ENCODE results near the gene WIZ. TPM values are rescaled to one million over a fixed set of nuclear protein-coding genes. Genes with fewer than 3 reads are reported as not detected.

WIZ gene
- total and polyA plus RNA-seq, 4 donors, result 8.0 to 41.4 (median 30.7) TPM

DNA sequence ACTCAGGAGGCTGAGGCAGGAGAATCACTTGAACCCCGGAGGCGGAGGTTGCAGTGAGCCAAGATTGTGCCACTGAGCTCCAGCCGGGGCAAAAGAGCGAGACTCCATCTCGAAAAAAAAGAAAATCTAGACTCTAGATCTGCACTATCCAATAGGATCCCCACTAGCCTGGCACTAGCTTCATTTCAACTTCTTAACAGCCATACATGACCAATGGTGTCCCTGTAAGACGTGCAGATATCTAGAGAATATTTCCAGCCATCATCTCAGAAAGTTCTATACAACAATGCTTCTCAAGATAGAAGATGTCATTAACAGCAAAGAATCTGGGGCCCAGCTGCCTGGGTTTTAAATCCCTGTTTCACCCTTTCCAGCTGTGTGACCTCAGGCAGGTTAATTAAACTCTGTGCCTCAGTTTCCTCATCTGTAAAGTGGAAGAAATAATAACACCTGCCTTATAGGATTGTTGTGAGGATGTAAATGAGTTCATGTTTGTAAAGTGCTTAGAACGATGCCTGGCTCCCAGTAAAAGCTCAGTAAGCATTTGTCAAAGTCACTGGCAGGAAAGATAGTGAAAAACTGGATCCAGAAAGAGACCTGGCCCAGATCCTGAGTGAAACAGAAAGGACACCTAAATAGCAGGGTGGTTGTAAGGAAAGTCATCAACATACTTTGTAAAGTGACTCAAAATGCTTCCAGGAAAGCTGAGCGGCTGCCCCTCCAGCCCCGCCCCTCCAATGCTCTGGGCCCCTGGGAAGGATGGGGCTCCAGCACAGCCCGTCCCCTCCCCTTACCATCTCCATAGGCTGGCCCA, 13.5 kb downstream of the WIZ start:
- intact Hi-C loops (cut with DNase I), result loop anchor here in 1 of 2 donors (5.0 kb wide), 1 partner anchor 259 kb away; no protein-coding TSS in a partner anchor
- H3K9me3 ChIP-seq (ENCODE audit: control insufficient read depth, low read length), result no peaks in the 10 kb centered on the region
- WGBS, 2 donors, result 67 to 69% methylated on average over 10 of the region's 10 CpGs
- DNase-seq, result no peak
- peak overlapping the region in 1 of 2 donors; percentile 34 for H3K27ac ChIP-seq (ENCODE audit: low read depth in 1 of 2, low read length in 2 of 2)
- no peak overlapping the region for H3K4me3 ChIP-seq (ENCODE audit: low read length in 2 of 2)
- ATAC-seq (ENCODE audit: low FRiP score), result no peak
- H3K36me3 ChIP-seq (ENCODE audit: control insufficient read depth in 1 of 2, insufficient read depth in 2 of 2, low read length in 1 of 2), result no peaks in the 10 kb centered on the region
- no peaks in the 10 kb centered on the region for H3K27me3 ChIP-seq (ENCODE audit: control insufficient read depth in 1 of 2, insufficient read depth in 2 of 2, low read length in 1 of 2)
- H3K4me1 ChIP-seq (ENCODE audit: control insufficient read depth in 1 of 2, insufficient read depth in 2 of 2, low read length in 2 of 2), result no peaks in the 10 kb centered on the region

DNA sequence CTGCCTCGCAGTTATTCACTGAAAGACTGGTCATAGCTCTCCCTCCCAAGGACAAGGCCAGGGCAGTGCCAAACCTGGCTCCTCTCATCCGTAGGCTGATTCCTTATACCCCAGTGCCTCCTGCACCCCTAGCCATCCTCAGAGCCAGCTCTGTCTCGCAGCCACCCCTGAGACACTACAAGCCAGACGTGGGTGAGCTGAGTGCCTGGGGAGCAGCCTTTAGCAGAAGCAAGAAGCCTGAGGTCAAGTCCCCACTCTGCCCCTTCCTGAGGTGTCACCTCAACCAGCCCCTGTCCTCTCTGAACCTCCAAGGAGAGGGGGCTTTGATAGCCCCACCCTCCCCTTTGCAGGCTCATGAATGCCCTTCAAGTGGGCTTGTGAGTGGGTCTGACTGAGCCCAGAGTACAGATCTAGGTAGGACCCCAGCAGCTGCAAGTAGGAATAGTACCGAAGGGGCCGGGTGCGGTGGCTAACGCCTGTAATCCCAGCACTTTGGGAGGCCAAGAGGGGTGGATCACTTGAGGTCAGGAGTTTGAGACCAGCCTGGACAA, 16.2 kb downstream of the WIZ start:
- Histone ChIP-seq H3K27me3 (ENCODE audit: control insufficient read depth in 1 of 2, insufficient read depth in 2 of 2, low read length in 1 of 2) (no peaks in the 10 kb centered on the region), H3K27ac (ENCODE audit: low read depth in 1 of 2, low read length in 2 of 2) (peak overlapping the region in 1 of 2 donors; percentile 34), H3K36me3 (ENCODE audit: control insufficient read depth in 1 of 2, insufficient read depth in 2 of 2, low read length in 1 of 2) (no peaks in the 10 kb centered on the region), H3K9me3 (ENCODE audit: control insufficient read depth, low read length) (no peaks in the 10 kb centered on the region), H3K4me1 (ENCODE audit: control insufficient read depth in 1 of 2, insufficient read depth in 2 of 2, low read length in 2 of 2) (no peaks in the 10 kb centered on the region), H3K4me3 (ENCODE audit: low read length in 2 of 2) (no peak overlapping the region)
- DNase-seq (no peak), ATAC-seq (ENCODE audit: low FRiP score) (no peak)
- WGBS, 2 donors, result 48 to 51% methylated on average over 8 of the region's 8 CpGs
- intact Hi-C loops (cut with DNase I), result loop anchor here in 1 of 2 donors (5.0 kb wide), 1 partner anchor 171 kb away; no protein-coding TSS in a partner anchor

DNA sequence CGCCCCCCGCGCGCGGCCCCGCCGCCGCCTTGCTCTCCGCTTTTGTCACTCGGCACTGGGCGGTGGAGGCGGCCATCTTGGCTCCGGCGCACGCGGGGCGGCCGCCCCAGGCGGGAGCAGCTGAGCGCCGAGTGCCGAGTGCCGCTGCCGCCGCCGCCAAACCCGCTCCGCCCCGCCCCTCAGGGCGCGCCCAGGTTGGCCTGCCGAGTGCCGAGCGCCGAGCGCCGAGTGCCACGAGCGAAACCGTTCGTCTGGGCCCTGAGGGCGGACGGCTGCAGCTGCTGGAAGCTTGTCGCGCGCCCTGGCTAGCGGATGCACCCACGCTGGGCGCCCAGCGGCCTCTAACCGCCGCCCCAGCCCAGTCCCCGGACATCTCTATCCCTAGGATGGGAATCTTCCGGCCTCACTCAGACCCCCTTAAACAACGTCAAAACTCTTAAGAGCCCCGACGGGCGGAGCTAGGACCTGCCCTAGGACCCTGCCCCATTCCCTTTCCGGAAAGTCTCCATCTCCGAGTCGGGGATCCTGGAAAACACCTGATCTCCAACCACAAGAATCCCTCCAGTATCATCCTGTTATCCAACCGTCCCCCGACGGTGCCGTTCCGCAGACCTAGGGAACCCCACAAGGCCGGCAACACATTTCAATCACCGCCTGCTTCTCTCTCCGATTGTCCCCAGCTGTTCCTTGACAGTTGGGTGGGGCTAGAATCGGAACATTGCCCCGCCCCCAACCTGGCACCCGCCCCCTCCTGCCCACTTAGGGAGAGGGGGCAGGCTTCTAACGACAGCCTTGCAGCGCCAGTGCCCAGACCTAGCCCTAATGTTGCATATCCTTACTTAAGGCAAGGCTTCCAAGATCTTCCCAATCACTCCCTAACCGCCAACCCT, 16.9 kb downstream of the WIZ start:
- H3K9me3 ChIP-seq (ENCODE audit: control insufficient read depth, low read length), result no peaks in the 10 kb centered on the region
- no peaks in the 10 kb centered on the region for H3K4me1 ChIP-seq (ENCODE audit: control insufficient read depth in 1 of 2, insufficient read depth in 2 of 2, low read length in 2 of 2)
- H3K36me3 ChIP-seq (ENCODE audit: control insufficient read depth in 1 of 2, insufficient read depth in 2 of 2, low read length in 1 of 2), result no peaks in the 10 kb centered on the region
- 0% methylated on average over 53 to 75 of the region's 75 CpGs for WGBS, 2 donors
- DNase-seq (peak; percentile 96 to 98), ATAC-seq (ENCODE audit: low FRiP score) (peak; percentile 96)
- H3K27ac ChIP-seq (ENCODE audit: low read depth in 1 of 2, low read length in 2 of 2), result peak overlapping the region; percentile 10 to 84
- no peaks in the 10 kb centered on the region for H3K27me3 ChIP-seq (ENCODE audit: control insufficient read depth in 1 of 2, insufficient read depth in 2 of 2, low read length in 1 of 2)
- H3K4me3 ChIP-seq (ENCODE audit: low read length in 2 of 2), result peak overlapping the region; percentile 46 to 80
- intact Hi-C loops (cut with DNase I), result loop anchor here in 1 of 2 donors (5.0 kb wide), 1 partner anchor 171 kb away; no protein-coding TSS in a partner anchor

DNA sequence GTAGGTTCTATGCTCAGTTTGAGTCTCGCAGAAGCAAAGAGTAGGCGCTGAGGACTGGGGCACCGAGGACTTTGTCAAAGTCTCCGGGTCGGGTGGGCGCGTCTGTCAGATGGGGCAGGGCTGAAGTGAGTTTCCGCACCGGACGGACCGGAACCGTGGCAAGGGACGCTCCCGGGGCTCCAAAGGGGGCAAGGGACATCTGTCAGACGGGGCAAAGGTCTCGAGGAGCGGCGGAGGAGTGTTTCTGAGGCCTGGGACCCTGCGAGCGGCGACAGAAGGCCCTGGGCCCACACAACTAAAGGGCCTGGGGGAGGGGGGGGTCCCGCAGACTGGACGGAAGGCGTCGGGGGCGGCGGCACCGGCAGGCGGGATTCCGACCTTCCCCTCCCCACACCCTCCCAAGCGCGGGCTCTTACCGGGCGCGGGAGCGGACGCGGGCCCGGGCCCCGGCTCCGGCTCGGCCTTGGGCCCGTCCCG, 17.7 kb downstream of the WIZ start:
- ATAC-seq (ENCODE audit: low FRiP score), result no peak
- intact Hi-C loops (cut with DNase I), result loop anchor here in 1 of 2 donors (5.0 kb wide), 1 partner anchor 170 kb away; no protein-coding TSS in a partner anchor
- peak overlapping the region; percentile 39 to 80 for H3K4me3 ChIP-seq (ENCODE audit: low read length in 2 of 2)
- no peaks in the 10 kb centered on the region for H3K36me3 ChIP-seq (ENCODE audit: control insufficient read depth in 1 of 2, insufficient read depth in 2 of 2, low read length in 1 of 2)
- no peaks in the 10 kb centered on the region for H3K9me3 ChIP-seq (ENCODE audit: control insufficient read depth, low read length)
- DNase-seq, result no peak
- no peak overlapping the region for H3K27ac ChIP-seq (ENCODE audit: low read depth in 1 of 2, low read length in 2 of 2)
- no peaks in the 10 kb centered on the region for H3K27me3 ChIP-seq (ENCODE audit: control insufficient read depth in 1 of 2, insufficient read depth in 2 of 2, low read length in 1 of 2)
- H3K4me1 ChIP-seq (ENCODE audit: control insufficient read depth in 1 of 2, insufficient read depth in 2 of 2, low read length in 2 of 2), result no peaks in the 10 kb centered on the region
- 0% methylated on average over 21 to 44 of the region's 44 CpGs for WGBS, 2 donors

DNA sequence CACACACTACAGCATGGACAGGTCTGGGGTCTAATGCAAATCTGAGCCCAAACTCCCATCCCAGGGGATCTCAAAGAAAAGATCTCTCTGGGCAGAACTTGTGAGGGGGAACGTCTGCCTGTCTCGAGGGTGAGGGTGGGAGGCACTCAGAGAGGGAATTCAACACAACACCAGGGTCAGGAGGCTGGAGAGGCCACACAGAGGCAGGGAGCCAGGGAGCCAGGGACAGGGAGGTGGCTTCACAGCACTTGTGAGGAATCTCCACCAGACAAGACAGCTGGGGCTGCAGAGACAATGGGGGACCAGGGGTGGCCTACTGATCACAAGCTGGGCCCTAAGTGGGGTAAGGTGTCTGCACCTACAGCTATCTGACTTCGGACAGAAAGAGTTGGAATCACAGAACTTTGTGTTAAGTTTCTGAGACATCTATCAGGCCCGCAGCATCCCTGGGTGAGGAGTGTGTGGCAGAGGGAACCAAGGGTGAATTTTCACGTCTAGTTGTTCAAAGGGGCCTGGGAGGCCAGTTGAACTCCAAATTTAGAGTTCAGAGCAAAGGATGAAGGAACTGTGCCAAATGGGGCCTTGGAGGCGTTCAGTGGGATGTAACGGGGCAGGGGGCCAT, 18.2 kb downstream of the WIZ start:
- no peak for DNase-seq
- Histone ChIP-seq H3K4me1 (ENCODE audit: control insufficient read depth in 1 of 2, insufficient read depth in 2 of 2, low read length in 2 of 2) (no peaks in the 10 kb centered on the region), H3K27me3 (ENCODE audit: control insufficient read depth in 1 of 2, insufficient read depth in 2 of 2, low read length in 1 of 2) (no peaks in the 10 kb centered on the region), H3K36me3 (ENCODE audit: control insufficient read depth in 1 of 2, insufficient read depth in 2 of 2, low read length in 1 of 2) (peaks cover 0 to 2% of the 10 kb centered on the region in 2 donors), H3K27ac (ENCODE audit: low read depth in 1 of 2, low read length in 2 of 2) (no peak overlapping the region), H3K9me3 (ENCODE audit: control insufficient read depth, low read length) (no peaks in the 10 kb centered on the region), H3K4me3 (ENCODE audit: low read length in 2 of 2) (peak overlapping the region; percentile 39 to 80)
- WGBS, 2 donors, result 13 to 14% methylated on average over 7 of the region's 7 CpGs
- ATAC-seq (ENCODE audit: low FRiP score), result no peak
- intact Hi-C loops (cut with DNase I), result loop anchor here in 1 of 2 donors (5.0 kb wide), 1 partner anchor 169 kb away; no protein-coding TSS in a partner anchor

DNA sequence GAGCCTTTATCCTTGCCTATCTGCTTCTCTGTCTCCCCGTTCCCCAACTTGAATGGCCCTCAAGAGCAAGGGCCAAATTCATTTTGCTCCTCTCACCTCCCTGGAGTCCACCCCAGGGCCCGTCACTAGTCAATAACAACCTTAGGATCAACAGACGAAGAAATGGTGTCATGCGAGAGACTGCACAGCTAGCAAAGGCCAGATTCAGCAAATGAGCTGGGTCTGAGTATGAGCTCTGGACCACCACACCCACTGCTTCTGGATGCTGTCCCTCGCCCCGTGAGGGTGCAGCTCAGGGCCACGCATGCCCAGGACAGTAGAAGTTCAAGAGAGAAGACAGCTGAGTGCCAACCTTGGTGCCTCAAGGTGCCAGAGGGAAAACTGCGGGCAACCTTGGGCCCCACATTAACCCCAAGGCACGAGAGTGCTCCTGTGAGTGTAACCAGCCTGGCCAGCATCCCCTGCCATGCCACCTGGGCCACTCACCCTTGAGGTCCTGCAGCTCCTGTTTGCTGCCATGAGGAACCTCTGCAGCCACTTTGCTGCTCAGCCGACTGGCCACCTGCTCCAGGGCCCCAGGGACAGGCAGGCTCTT, 19.1 kb downstream of the WIZ start:
- Histone ChIP-seq H3K36me3 (ENCODE audit: control insufficient read depth in 1 of 2, insufficient read depth in 2 of 2, low read length in 1 of 2) (peaks cover 0 to 2% of the 10 kb centered on the region in 2 donors), H3K27me3 (ENCODE audit: control insufficient read depth in 1 of 2, insufficient read depth in 2 of 2, low read length in 1 of 2) (no peaks in the 10 kb centered on the region), H3K4me1 (ENCODE audit: control insufficient read depth in 1 of 2, insufficient read depth in 2 of 2, low read length in 2 of 2) (no peaks in the 10 kb centered on the region), H3K4me3 (ENCODE audit: low read length in 2 of 2) (no peak overlapping the region), H3K9me3 (ENCODE audit: control insufficient read depth, low read length) (no peaks in the 10 kb centered on the region), H3K27ac (ENCODE audit: low read depth in 1 of 2, low read length in 2 of 2) (no peak overlapping the region)
- intact Hi-C loops (cut with DNase I), result loop anchor here in 1 of 2 donors (5.0 kb wide), 1 partner anchor 168 kb away; no protein-coding TSS in a partner anchor
- no peak for ATAC-seq (ENCODE audit: low FRiP score)
- WGBS, 2 donors, result 78 to 80% methylated on average over 10 of the region's 10 CpGs
- DNase-seq, result no peak

DNA sequence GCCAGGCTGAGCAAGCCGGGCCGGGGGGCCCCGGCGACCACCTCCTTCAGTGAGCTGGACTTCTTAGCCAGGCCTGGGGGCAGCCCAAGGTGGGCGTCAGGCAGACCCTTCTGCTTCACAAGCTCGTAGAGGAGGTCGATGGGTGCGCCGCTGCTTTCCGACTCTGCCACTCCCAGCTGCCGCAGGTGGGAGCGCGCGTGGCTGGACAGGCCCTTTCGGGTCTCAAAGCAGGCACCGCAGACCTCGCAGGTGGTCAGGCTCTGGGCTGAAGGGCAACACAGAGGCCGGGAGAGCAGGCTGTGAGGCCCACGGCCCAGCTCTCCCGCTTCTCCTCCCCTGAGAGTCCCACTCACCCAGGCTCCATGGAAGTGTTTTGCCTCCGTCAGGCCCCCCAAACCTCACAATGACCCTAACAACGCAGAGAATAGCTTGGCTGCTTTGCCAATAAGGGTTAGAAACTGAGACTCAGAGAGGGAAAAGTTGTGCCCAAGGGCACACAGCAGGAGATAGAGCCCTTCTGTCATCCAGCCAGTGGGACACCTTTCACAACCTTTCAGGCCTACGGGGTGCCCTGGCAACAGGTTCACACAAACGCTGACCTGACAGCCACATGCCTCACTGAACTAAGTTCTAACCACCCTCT, 19.8 kb downstream of the WIZ start:
- Histone ChIP-seq H3K27me3 (ENCODE audit: control insufficient read depth in 1 of 2, insufficient read depth in 2 of 2, low read length in 1 of 2) (no peaks in the 10 kb centered on the region), H3K4me1 (ENCODE audit: control insufficient read depth in 1 of 2, insufficient read depth in 2 of 2, low read length in 2 of 2) (no peaks in the 10 kb centered on the region), H3K36me3 (ENCODE audit: control insufficient read depth in 1 of 2, insufficient read depth in 2 of 2, low read length in 1 of 2) (peaks cover 0 to 5% of the 10 kb centered on the region in 2 donors), H3K27ac (ENCODE audit: low read depth in 1 of 2, low read length in 2 of 2) (no peak overlapping the region), H3K4me3 (ENCODE audit: low read length in 2 of 2) (no peak overlapping the region), H3K9me3 (ENCODE audit: control insufficient read depth, low read length) (no peaks in the 10 kb centered on the region)
- DNase-seq, result no peak
- no peak for ATAC-seq (ENCODE audit: low FRiP score)
- WGBS, 2 donors, result 88 to 90% methylated on average over 24 of the region's 24 CpGs
- intact Hi-C loops (cut with DNase I), result loop anchor here in 1 of 2 donors (5.0 to 10.0 kb wide), 2 partner anchors 125 to 168 kb away; no protein-coding TSS in a partner anchor

Data from aorta (tissue), 5 donors.